GM12878 (cell line): ENCODE data around the gene HNRNPLL. TPM values are rescaled to one million over a fixed set of nuclear protein-coding genes. Genes with fewer than 3 reads are reported as not detected.

Source experiments
- polyA plus RNA-seq, 11 experiments: library from polyadenylated mRNA; depleted of rRNA in 4 of 11; unstranded in 6 of 11; stranded (reverse) in 5 of 11; fragments of >200 nt; fragmentation: Nextera tagmentation in 4 of 11; fragmentation: Illumina TruSeq in 1 of 11; extraction: Ambion mirVana in 4 of 11; extraction: Trizol in 1 of 11; gene quantifications; 1 replicate in 1 of 11; 2 replicates in 10 of 11; pipeline versions ENCODE4 v1.2.1 to v1.2.3, GENCODE V29; 2011 to 2016; ENCODE audit warnings: inconsistent platforms in 2 of 11, missing spikeins in 2 of 11, low read depth in 1 of 11
- total RNA-seq, 4 experiments: library from RNA; depleted of rRNA in 3 of 4; stranded (reverse); fragments of >200 nt in 3 of 4; fragmentation: Illumina TruSeq in 1 of 4; extraction: Trizol in 1 of 4; gene quantifications; 2 replicates each; pipeline versions ENCODE4 v1.2.1 to v1.2.3, GENCODE V29; 2013 to 2021

HNRNPLL gene
- total and polyA plus RNA-seq, 10 of the 15 experiments (the other 5 are each of a cell fraction or from before 2014, with no cell fraction given), result 0.98 to 27.1 (median 2.9) TPM

Other genes with a start within 250 kb of the HNRNPLL start
- 49.6 and 60.7 TPM in 2 replicates for gene ATL2, start 225.7 kb downstream of the HNRNPLL start, total RNA-seq (2014; rRNA removed)
- 44.7 and 51.5 TPM in 2 replicates for gene ATL2, start 225.7 kb downstream of the HNRNPLL start, total RNA-seq (2014; rRNA removed; fragmentation: Illumina TruSeq; extraction: Trizol)
- 44.4 and 48.2 TPM in 2 replicates for gene ATL2, start 225.7 kb downstream of the HNRNPLL start, total RNA-seq (2021)
- gene ATL2, start 225.7 kb downstream of the HNRNPLL start, polyA plus RNA-seq (2011; rRNA removed), result 49.6 and 68.7 TPM in 2 replicates
- gene ATL2, start 225.7 kb downstream of the HNRNPLL start, polyA plus RNA-seq (2014; fragmentation: Illumina TruSeq; extraction: Trizol), result 43.3 and 53.6 TPM in 2 replicates
- gene ATL2, start 225.7 kb downstream of the HNRNPLL start, polyA plus RNA-seq (2014; fragmentation: Nextera tagmentation; extraction: Ambion mirVana), result 10 to 100 TPM in 1 of 2 experiments, 1 to 10 TPM in 1; 8.6 to 12.6 TPM
- 40.2 and 40.7 TPM in 2 replicates for gene ATL2, start 225.7 kb downstream of the HNRNPLL start, polyA plus RNA-seq (2014; rRNA removed)
- 10 to 100 TPM; 33.2 to 34.5 TPM for gene ATL2, start 225.7 kb downstream of the HNRNPLL start, polyA plus RNA-seq (2016; fragmentation: Nextera tagmentation; extraction: Ambion mirVana)
- gene GALM, start 63.2 kb upstream of the HNRNPLL start, total RNA-seq (2014; rRNA removed), result 1.1 and 1.6 TPM in 2 replicates
- gene GALM, start 63.2 kb upstream of the HNRNPLL start, total RNA-seq (2014; rRNA removed; fragmentation: Illumina TruSeq; extraction: Trizol), result 0.83 and 1.1 TPM in 2 replicates
- gene GALM, start 63.2 kb upstream of the HNRNPLL start, total RNA-seq (2021), result 1.1 and 1.8 TPM in 2 replicates
- 1.7 and 1.9 TPM in 2 replicates for gene GALM, start 63.2 kb upstream of the HNRNPLL start, polyA plus RNA-seq (2011; rRNA removed)
- gene GALM, start 63.2 kb upstream of the HNRNPLL start, polyA plus RNA-seq (2014; fragmentation: Illumina TruSeq; extraction: Trizol), result 0.74 and 1.4 TPM in 2 replicates
- gene GALM, start 63.2 kb upstream of the HNRNPLL start, polyA plus RNA-seq (2014; fragmentation: Nextera tagmentation; extraction: Ambion mirVana), result 1 to 10 TPM; 1.5 to 1.7 TPM
- 1.1 and 2.0 TPM in 2 replicates for gene GALM, start 63.2 kb upstream of the HNRNPLL start, polyA plus RNA-seq (2014; rRNA removed)
- 1 to 10 TPM; 3.9 to 4.0 TPM for gene GALM, start 63.2 kb upstream of the HNRNPLL start, polyA plus RNA-seq (2016; fragmentation: Nextera tagmentation; extraction: Ambion mirVana)
- 205 and 241 TPM in 2 replicates for gene SRSF7, start 148.4 kb upstream of the HNRNPLL start, total RNA-seq (2014; rRNA removed)
- 352 and 361 TPM in 2 replicates for gene SRSF7, start 148.4 kb upstream of the HNRNPLL start, total RNA-seq (2014; rRNA removed; fragmentation: Illumina TruSeq; extraction: Trizol)
- 275 and 278 TPM in 2 replicates for gene SRSF7, start 148.4 kb upstream of the HNRNPLL start, total RNA-seq (2021)
- 538 and 623 TPM in 2 replicates for gene SRSF7, start 148.4 kb upstream of the HNRNPLL start, polyA plus RNA-seq (2011; rRNA removed)
- gene SRSF7, start 148.4 kb upstream of the HNRNPLL start, polyA plus RNA-seq (2014; fragmentation: Illumina TruSeq; extraction: Trizol), result 315 and 320 TPM in 2 replicates
- gene SRSF7, start 148.4 kb upstream of the HNRNPLL start, polyA plus RNA-seq (2014; fragmentation: Nextera tagmentation; extraction: Ambion mirVana), result 100 to 1,000 TPM; 753 to 785 TPM
- 282 and 313 TPM in 2 replicates for gene SRSF7, start 148.4 kb upstream of the HNRNPLL start, polyA plus RNA-seq (2014; rRNA removed)
- gene SRSF7, start 148.4 kb upstream of the HNRNPLL start, polyA plus RNA-seq (2016; fragmentation: Nextera tagmentation; extraction: Ambion mirVana), result 100 to 1,000 TPM; 456 to 494 TPM
- 14.2 and 16.6 TPM in 2 replicates for gene GEMIN6, start 175.3 kb upstream of the HNRNPLL start, total RNA-seq (2014; rRNA removed)
- gene GEMIN6, start 175.3 kb upstream of the HNRNPLL start, total RNA-seq (2014; rRNA removed; fragmentation: Illumina TruSeq; extraction: Trizol), result 23.8 and 24.1 TPM in 2 replicates
- 22.1 and 22.9 TPM in 2 replicates for gene GEMIN6, start 175.3 kb upstream of the HNRNPLL start, total RNA-seq (2021)
- gene GEMIN6, start 175.3 kb upstream of the HNRNPLL start, polyA plus RNA-seq (2011; rRNA removed), result 28.4 and 38.0 TPM in 2 replicates
- 16.6 and 25.6 TPM in 2 replicates for gene GEMIN6, start 175.3 kb upstream of the HNRNPLL start, polyA plus RNA-seq (2014; fragmentation: Illumina TruSeq; extraction: Trizol)
- 10 to 100 TPM; 63.4 to 67.6 TPM for gene GEMIN6, start 175.3 kb upstream of the HNRNPLL start, polyA plus RNA-seq (2014; fragmentation: Nextera tagmentation; extraction: Ambion mirVana)
- 16.3 and 16.6 TPM in 2 replicates for gene GEMIN6, start 175.3 kb upstream of the HNRNPLL start, polyA plus RNA-seq (2014; rRNA removed)
- 10 to 100 TPM; 31.7 to 40.3 TPM for gene GEMIN6, start 175.3 kb upstream of the HNRNPLL start, polyA plus RNA-seq (2016; fragmentation: Nextera tagmentation; extraction: Ambion mirVana)